ENCODE data around the gene CARS1. TPM values are rescaled to one million over a fixed set of nuclear protein-coding genes. Genes with fewer than 3 reads are reported as not detected.

CARS1 gene
- total and polyA plus RNA-seq, 10 of the 15 experiments (the other 5 are each of a cell fraction or from before 2014, with no cell fraction given) = 7.8 to 60.6 (median 45.7) TPM

DNA sequence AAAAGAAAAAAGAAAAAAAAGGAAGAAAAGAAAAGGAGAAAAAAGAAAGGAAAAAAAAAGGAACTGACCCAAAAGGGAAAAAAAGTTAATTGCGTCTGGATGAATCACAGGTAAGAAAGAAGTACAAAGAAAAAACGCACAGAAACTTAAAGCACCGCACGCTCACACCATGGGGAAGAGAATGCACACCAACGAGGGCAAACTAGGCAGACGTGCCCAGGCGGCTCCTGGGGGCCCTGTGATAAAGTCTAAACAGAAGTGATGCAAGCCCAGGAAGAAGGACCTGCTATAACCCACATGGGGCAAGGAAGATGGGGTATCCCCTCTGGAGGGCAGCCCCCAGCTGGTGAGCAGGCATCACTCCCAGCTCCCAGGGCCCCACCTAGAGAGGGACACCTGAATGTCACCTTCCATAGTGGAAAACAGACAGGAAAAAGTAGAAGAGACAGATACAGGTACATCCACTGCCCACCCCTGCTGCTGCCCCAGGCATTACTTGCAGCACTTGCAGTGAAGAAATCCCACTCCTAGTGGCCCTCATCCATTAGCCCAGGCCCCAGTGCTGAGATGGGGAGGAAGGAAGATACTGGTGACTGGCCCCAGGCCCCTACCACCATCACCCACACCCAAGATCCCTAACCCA lies 94.0 kb downstream of the CARS1 start (continued):
- no peak for TF ChIP-seq EGR1 (IDR thresholded peaks at IDR 0.05; ENCODE audit: borderline replicate concordance in 1 of 2, low read depth in 2 of 2, low read length in 2 of 2)
- TF ChIP-seq RELA (IDR thresholded peaks at IDR 0.05; ENCODE audit: borderline replicate concordance, partially characterized antibody) = no peak

- H3K9ac ChIP-seq (ENCODE audit: control insufficient read depth, insufficient read depth, low read length) = no peak overlapping the region
- H3K79me2 ChIP-seq (ENCODE audit: control insufficient read depth, insufficient read depth, low read length) = no peaks in the 10 kb centered on the region
- intact Hi-C loops (cut with micrococcal nuclease; ENCODE audit: unreplicated experiment) = no loop called here
- no peaks in the 10 kb centered on the region for H3K4me1 ChIP-seq (ENCODE audit: control insufficient read depth, insufficient read depth, low read length)
- peaks cover 34 to 66% of the 10 kb centered on the region in 2 experiments for H3K36me3 ChIP-seq (ENCODE audit: control insufficient read depth in 2 of 2, insufficient read depth in 2 of 2, low read length in 1 of 2)
- WGBS (ENCODE audit: insufficient coverage, insufficient replicate concordance, low lambda C conversion rate, missing lambda C conversion rate) = 77% methylated on average over 5 of the region's 5 CpGs
- no peak overlapping the region for H2AFZ ChIP-seq (ENCODE audit: control insufficient read depth, low read depth, low read length)
- ChIA-PET SMC1A (ENCODE audit: uncharacterized antibody, unreplicated experiment) (interaction anchor here (1.0 to 1.1 kb wide), 2 partner anchors 10 to 29 kb away, joined by 3 to 4 read pairs; no protein-coding TSS in a partner anchor), CTCF (interaction anchor here (0.9 to 1.1 kb wide), 2 partner anchors 14 to 15 kb away, joined by 3 read pairs; no protein-coding TSS in a partner anchor), RAD21 (ENCODE audit: unreplicated experiment) (interaction anchor here (1.1 kb wide), 1 partner anchor 60 kb away, joined by 3 read pairs; no protein-coding TSS in a partner anchor), POLR2A (no interaction called here)
- H3K27me3 ChIP-seq (replicated peaks in 1 of 2; ENCODE audit: control insufficient read depth in 2 of 2, insufficient read depth in 2 of 2, low read length in 1 of 2) = no peaks in the 10 kb centered on the region
- peaks cover 4% of the 10 kb centered on the region for H4K20me1 ChIP-seq (ENCODE audit: control insufficient read depth, insufficient read depth)
- no peak for FAIRE-seq
- no peak for ATAC-seq
- H3K4me2 ChIP-seq (ENCODE audit: control insufficient read depth, insufficient read depth) = no peak overlapping the region
- in situ Hi-C loops (cut with MboI) = no loop called here
- no peaks in the 10 kb centered on the region for H3K9me3 ChIP-seq (replicated peaks; ENCODE audit: control insufficient read depth, insufficient read depth, low read length)
- no TSS peak for BruUV-seq (replicated peaks)
- no peak for DNase-seq (ENCODE audit: low read depth, low spot score)
- H3K27ac ChIP-seq (ENCODE audit: control insufficient read depth, insufficient read depth) = no peak overlapping the region
- H3K4me3 ChIP-seq = no peak overlapping the region
- TF ChIP-seq ASH2L (IDR thresholded peaks at IDR 0.05; ENCODE audit: borderline replicate concordance, low read depth) (no peak), ZSCAN29 (IDR thresholded peaks at IDR 0.05) (no peak), ZBTB40 (IDR thresholded peaks at IDR 0.05; ENCODE audit: borderline replicate concordance) (no peak), LARP7 (IDR thresholded peaks at IDR 0.05) (no peak), RB1 (IDR thresholded peaks at IDR 0.05; ENCODE audit: borderline replicate concordance) (no peak), CREB1 (IDR thresholded peaks at IDR 0.05; ENCODE audit: low read depth) (no peak), ZNF207 (IDR thresholded peaks at IDR 0.05; ENCODE audit: borderline replicate concordance) (no peak), USF2 (IDR thresholded peaks at IDR 0.05; ENCODE audit: borderline replicate concordance, low read depth, low read length) (no peak)
- TF ChIP-seq, protein P1, sequence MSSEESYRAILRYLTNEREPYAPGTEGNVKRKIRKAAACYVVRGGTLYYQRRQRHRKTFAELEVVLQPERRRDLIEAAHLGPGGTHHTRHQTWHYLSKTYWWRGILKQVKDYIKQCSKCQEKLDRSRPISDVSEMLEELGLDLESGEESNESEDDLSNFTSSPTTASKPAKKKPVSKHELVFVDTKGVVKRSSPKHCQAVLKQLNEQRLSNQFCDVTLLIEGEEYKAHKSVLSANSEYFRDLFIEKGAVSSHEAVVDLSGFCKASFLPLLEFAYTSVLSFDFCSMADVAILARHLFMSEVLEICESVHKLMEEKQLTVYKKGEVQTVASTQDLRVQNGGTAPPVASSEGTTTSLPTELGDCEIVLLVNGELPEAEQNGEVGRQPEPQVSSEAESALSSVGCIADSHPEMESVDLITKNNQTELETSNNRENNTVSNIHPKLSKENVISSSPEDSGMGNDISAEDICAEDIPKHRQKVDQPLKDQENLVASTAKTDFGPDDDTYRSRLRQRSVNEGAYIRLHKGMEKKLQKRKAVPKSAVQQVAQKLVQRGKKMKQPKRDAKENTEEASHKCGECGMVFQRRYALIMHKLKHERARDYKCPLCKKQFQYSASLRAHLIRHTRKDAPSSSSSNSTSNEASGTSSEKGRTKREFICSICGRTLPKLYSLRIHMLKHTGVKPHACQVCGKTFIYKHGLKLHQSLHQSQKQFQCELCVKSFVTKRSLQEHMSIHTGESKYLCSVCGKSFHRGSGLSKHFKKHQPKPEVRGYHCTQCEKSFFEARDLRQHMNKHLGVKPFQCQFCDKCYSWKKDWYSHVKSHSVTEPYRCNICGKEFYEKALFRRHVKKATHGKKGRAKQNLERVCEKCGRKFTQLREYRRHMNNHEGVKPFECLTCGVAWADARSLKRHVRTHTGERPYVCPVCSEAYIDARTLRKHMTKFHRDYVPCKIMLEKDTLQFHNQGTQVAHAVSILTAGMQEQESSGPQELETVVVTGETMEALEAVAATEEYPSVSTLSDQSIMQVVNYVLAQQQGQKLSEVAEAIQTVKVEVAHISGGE (CRISPR knock-in tag; IDR thresholded peaks at IDR 0.05) = no peak
- TF ChIP-seq, protein P2, sequence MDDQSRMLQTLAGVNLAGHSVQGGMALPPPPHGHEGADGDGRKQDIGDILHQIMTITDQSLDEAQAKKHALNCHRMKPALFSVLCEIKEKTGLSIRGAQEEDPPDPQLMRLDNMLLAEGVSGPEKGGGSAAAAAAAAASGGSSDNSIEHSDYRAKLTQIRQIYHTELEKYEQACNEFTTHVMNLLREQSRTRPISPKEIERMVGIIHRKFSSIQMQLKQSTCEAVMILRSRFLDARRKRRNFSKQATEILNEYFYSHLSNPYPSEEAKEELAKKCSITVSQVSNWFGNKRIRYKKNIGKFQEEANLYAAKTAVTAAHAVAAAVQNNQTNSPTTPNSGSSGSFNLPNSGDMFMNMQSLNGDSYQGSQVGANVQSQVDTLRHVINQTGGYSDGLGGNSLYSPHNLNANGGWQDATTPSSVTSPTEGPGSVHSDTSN (IDR thresholded peaks at IDR 0.05; ENCODE audit: insufficient replicate concordance, low read depth, low read length) = no peak
These were observed 96.1 kb downstream of the CARS1 start for GRCh38 chr11:2961080-2961479.

Data from GM12878 (cell line).